Rectal smooth muscle tissue (tissue), 1 donor: ENCODE results near the gene ATPAF2.

ENCODE experiments used
- H3K27ac ChIP-seq: one replicate; pipeline ENCODE4 v1.7.0; 2013; ENCODE audit warnings: low read depth, low read length, inconsistent platforms
- H3K27me3 ChIP-seq: one replicate; pipeline ENCODE4 v1.7.0; 2013; ENCODE audit warnings: low read length; ENCODE audit not compliant: control insufficient read depth, insufficient read depth
- H3K36me3 ChIP-seq: one replicate; pipeline ENCODE4 v1.7.0; 2013; ENCODE audit warnings: low read length; ENCODE audit not compliant: control insufficient read depth, insufficient read depth
- H3K4me1 ChIP-seq: one replicate; pipeline ENCODE4 v1.7.0; 2013; ENCODE audit warnings: low read length; ENCODE audit not compliant: control insufficient read depth, insufficient read depth
- H3K4me3 ChIP-seq: one replicate; pipeline ENCODE4 v1.7.0; 2013; ENCODE audit warnings: low read length
- H3K9ac ChIP-seq: one replicate; pipeline ENCODE4 v1.7.0; 2013; ENCODE audit warnings: low read length

Gene ATPAF2

DNA sequence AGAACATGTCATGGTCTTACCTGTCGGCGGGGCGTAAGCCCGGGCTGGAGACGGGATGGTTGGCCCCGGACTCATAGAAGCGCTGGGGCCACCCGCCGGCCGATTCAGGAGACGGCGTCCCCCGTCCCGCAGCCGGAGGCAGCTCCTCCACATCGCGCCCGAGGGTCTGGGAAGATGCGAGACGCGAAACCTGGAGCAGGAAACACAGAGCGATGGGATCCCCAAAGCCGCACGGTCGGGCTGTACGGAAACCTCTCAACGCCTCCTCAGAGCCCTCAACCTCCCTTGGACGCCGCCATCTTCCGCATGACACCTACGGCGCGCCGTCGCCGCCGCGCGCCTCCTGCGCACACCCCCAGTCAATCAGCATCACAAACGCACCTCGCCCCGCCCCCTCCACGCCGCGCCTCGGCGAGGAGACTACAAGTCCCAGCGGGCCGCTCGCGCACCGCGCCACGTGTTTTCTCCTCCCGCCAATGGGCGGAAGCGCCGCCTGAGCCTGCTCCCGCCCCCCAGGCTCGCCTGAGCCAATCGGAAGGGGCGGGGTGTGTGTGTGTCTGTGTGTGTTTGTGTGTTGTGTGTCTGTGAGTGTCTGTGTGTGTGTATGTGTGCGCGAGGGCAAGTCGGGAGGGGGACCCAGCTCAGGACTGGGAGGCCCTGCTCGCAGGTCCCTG, at the start of gene ATPAF2, which contains the start of gene GID4:
ATPAF2 (minus strand) TSS at position 308 of the 674 bp plus-strand sequence; CDS start at position 153, 155 bp downstream.
GID4 (plus strand) TSS at position 548 of the 674 bp plus-strand sequence; CDS start at position 605, 57 bp downstream.
- peak within 1 kb of the TSS; percentile 78 for H3K27ac ChIP-seq

GRCh38 chr17:18087610-18088491, 48.9 kb upstream of the ATPAF2 start, which contains the start of gene DRG2:
Gene DRG2 (plus strand): TSS chr17:18087948. CDS start chr17:18088024, 76 bp downstream.
- H3K27ac ChIP-seq = peak within 1 kb of the TSS; percentile 65
- H3K4me1 ChIP-seq = peaks cover 7% of the 10 kb centered on the region
- peak within 1 kb of the TSS; percentile 39 for H3K9ac ChIP-seq
- no peaks in the 10 kb centered on the region for H3K27me3 ChIP-seq
- H3K4me3 ChIP-seq = peak within 1 kb of the TSS; percentile 90
- H3K36me3 ChIP-seq = no peaks in the 10 kb centered on the region

More for the DNA sequence above, at the start of gene ATPAF2, which contains the start of gene GID4:
- H3K36me3 ChIP-seq = no peaks in the 10 kb centered on the region
- peak within 1 kb of the TSS; percentile 32 for H3K9ac ChIP-seq
- H3K4me3 ChIP-seq = peak within 1 kb of the TSS; percentile 93
- H3K4me1 ChIP-seq = peaks cover 14% of the 10 kb centered on the region
- H3K27me3 ChIP-seq = no peaks in the 10 kb centered on the region

GRCh38 chr17:18084256-18084655, 45.3 kb upstream of the ATPAF2 start:
- Histone ChIP-seq H3K36me3 (no peaks in the 10 kb centered on the region), H3K27ac (no peak overlapping the region), H3K27me3 (no peaks in the 10 kb centered on the region), H3K9ac (no peak overlapping the region), H3K4me1 (peaks cover 7% of the 10 kb centered on the region), H3K4me3 (no peak overlapping the region)

GRCh38 chr17:18079543-18079942, 40.6 kb upstream of the ATPAF2 start:
- no peak overlapping the region for H3K9ac ChIP-seq
- H3K4me1 ChIP-seq = no peaks in the 10 kb centered on the region
- no peak overlapping the region for H3K4me3 ChIP-seq
- no peak overlapping the region for H3K27ac ChIP-seq
- no peaks in the 10 kb centered on the region for H3K36me3 ChIP-seq
- no peaks in the 10 kb centered on the region for H3K27me3 ChIP-seq

DNA sequence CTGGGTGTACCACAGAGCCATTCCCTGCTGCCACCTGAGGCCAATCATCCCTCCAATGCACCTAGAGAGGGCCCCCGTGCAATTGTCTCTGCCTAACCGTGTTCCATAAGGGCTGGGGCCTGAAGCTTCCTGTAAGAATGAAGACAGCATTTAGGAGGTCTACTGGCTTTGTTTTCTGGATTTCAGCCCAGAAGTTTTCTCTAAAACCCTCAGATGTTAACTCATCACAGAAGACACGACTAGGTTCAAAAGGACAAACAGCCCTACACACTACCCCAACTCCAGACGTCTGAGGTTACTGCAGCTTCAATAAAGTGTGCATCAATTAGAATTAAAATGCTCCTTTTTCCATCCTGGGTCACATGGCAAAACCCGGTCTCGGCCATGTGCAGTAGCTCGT, 38.0 kb upstream of the ATPAF2 start:
- no peak overlapping the region for H3K4me3 ChIP-seq

DNA sequence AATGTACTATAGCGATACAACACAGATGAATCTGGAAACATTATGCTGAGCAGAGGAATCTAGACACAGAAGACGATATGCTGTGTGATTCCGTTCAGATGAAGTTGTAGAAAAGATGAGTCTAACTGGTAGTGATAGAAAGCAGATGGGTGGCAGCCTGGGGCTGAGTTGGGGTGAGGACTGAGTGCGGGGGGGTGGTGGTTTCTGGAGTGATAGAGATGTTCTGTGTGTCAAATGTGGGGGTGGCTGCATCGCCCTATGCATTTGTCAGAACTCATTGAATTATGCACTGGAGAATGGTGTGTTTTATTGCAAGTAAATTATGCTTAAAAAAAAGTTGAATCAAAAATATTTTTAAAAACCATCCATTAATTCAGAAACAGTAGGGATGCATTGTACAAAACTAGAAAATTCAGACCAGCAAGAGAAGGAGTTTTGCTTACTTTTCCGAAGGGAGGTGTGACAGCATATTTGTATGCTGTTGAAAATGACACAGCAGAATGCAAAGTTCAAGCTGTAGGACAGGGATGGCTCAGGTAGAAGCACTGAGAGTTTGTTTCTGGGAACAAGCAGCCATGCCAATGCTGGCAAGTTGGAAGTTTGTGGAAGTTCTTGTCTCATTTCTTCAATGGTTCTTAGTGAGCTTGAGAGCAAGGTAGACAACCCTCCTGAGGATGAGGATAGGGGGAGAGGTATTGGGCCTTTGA, 35.8 kb upstream of the ATPAF2 start:
- no peak overlapping the region for H3K27ac ChIP-seq
- H3K4me3 ChIP-seq = no peak overlapping the region
- H3K4me1 ChIP-seq = no peaks in the 10 kb centered on the region
- no peak overlapping the region for H3K9ac ChIP-seq
- H3K36me3 ChIP-seq = no peaks in the 10 kb centered on the region
- H3K27me3 ChIP-seq = no peaks in the 10 kb centered on the region

More for the DNA sequence above, 38.0 kb upstream of the ATPAF2 start:
- Histone ChIP-seq H3K27ac (no peak overlapping the region), H3K36me3 (no peaks in the 10 kb centered on the region), H3K9ac (no peak overlapping the region), H3K4me1 (no peaks in the 10 kb centered on the region), H3K27me3 (no peaks in the 10 kb centered on the region)

GRCh38 chr17:18071751-18072150, 32.8 kb upstream of the ATPAF2 start:
- H3K9ac ChIP-seq = no peak overlapping the region
- H3K4me3 ChIP-seq = no peak overlapping the region
- no peak overlapping the region for H3K27ac ChIP-seq
- H3K4me1 ChIP-seq = no peaks in the 10 kb centered on the region
- H3K36me3 ChIP-seq = peaks cover 5% of the 10 kb centered on the region
- H3K27me3 ChIP-seq = no peaks in the 10 kb centered on the region

DNA sequence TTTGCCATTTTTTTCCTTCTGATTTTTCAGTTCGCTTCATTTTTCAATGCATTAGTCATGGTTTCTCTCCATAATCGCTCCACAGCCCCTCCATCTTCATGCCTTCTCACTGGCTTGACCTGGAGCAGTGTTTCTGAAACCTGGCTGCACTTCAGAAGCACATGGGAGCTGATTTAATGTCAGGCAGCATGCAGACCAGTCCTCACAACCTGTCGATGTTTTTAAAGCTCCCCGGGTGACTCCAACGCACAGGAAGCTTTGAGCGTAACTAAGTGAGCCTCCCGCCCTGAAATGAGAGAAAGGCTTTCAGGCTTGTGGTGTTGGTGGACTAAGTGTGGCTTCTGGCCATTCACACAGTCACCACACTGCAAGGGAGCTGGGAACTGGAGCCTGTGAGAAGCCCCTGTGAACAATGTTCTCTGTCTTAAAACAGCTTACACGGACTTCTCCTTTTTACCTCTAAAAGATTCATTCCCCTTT, 31.9 kb upstream of the ATPAF2 start:
- Histone ChIP-seq H3K27ac (no peak overlapping the region), H3K27me3 (no peaks in the 10 kb centered on the region), H3K9ac (no peak overlapping the region), H3K36me3 (peaks cover 5% of the 10 kb centered on the region), H3K4me1 (no peaks in the 10 kb centered on the region), H3K4me3 (no peak overlapping the region)

DNA sequence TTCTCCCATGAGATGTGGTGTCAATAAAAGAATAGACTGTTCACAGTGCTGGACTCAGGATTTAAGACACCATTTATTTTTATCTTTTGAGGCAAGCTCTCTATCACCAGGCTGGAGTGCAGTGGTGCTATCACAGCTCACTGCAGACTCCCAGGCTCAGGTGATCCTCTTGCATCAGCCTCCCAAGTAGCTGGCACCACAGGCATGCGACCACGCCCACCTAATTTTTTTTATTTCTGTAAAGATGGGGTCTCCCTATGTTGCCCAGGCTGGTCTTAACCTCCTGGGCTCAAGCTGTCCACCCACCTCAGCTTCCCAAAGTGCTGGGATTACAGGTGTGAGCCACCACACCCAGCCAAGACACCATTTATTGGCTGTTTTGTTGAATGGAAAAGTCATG, 30.1 kb upstream of the ATPAF2 start:
- H3K4me1 ChIP-seq = no peaks in the 10 kb centered on the region

GRCh38 chr17:18066866-18067265, 27.9 kb upstream of the ATPAF2 start:
- H3K4me1 ChIP-seq = no peaks in the 10 kb centered on the region
- H3K4me3 ChIP-seq = no peak overlapping the region
- H3K27me3 ChIP-seq = no peaks in the 10 kb centered on the region
- H3K27ac ChIP-seq = no peak overlapping the region
- no peak overlapping the region for H3K9ac ChIP-seq
- H3K36me3 ChIP-seq = peaks cover 11% of the 10 kb centered on the region

More for the DNA sequence above, 30.1 kb upstream of the ATPAF2 start:
- no peaks in the 10 kb centered on the region for H3K27me3 ChIP-seq
- no peak overlapping the region for H3K4me3 ChIP-seq
- peaks cover 10% of the 10 kb centered on the region for H3K36me3 ChIP-seq
- no peak overlapping the region for H3K9ac ChIP-seq
- H3K27ac ChIP-seq = no peak overlapping the region

DNA sequence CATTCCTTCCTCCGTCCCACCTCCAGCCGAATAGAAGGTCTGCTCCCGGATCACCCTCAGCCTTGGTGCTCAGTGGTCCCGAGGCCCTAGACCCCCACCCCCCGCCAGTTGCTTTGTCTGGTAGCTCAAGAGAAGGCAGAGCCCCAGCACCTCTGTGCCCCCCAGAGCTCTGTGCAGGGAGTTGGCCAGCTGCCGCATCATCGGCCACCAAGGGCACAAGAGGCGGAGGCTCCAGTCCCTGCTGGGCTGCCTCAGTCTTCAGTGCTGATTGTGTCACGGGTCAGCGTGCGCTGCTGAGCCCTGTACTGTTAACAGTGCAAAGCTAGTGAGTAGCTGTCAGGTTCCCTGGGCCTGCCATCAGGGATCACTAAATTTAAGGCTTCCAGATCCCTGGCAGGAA, 26.6 kb upstream of the ATPAF2 start:
- no peaks in the 10 kb centered on the region for H3K4me1 ChIP-seq
- H3K36me3 ChIP-seq = peaks cover 13% of the 10 kb centered on the region
- H3K4me3 ChIP-seq = no peak overlapping the region
- H3K9ac ChIP-seq = no peak overlapping the region
- no peaks in the 10 kb centered on the region for H3K27me3 ChIP-seq
- H3K27ac ChIP-seq = no peak overlapping the region

DNA sequence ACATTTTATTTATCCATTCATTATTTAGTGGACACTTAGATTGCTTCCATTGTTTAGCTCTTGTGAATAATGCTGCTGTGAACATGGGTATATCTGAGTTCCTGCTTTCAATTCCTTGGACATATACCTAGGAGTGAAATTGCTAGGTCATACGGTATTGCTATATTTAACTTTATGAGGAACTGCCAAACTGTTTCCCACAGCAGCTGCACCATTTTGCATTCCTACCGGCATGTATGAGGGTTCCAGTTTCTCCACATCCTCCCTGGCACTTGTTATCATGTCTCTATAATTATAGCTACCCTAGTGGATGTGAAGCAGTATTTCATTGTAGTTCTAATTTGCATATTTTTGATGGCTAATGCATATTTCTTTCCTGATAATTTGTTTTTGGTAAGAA, 25.1 kb upstream of the ATPAF2 start:
- Histone ChIP-seq H3K27ac (no peak overlapping the region), H3K4me3 (no peak overlapping the region), H3K9ac (no peak overlapping the region), H3K36me3 (peaks cover 13% of the 10 kb centered on the region), H3K4me1 (no peaks in the 10 kb centered on the region), H3K27me3 (no peaks in the 10 kb centered on the region)
